ENCODE measurements around the gene WNT16.

GRCh38 chr7:121366852-121367431 lies 38.1 kb downstream of the WNT16 start:
- no peak for TF ChIP-seq GATA2 (IDR thresholded peaks at IDR 0.05; ENCODE audit: low read depth, low read length)
- TF ChIP-seq GATA3 (IDR thresholded peaks at IDR 0.05; ENCODE audit: low read depth, low read length): no peak
